A549 (cell line): ENCODE measurements around the gene LPIN3. TPM values are rescaled to one million over a fixed set of nuclear protein-coding genes. Genes with fewer than 3 reads are reported as not detected.

Source experiments
- ATAC-seq, 2 experiments: fragments of 200-7000 bp in 1 of 2; fragments of >200 bp in 1 of 2; cut with Nextera tagmentation in 1 of 2; cut with Tn5 transposase in 1 of 2; 3 replicates each; pipeline versions ENCODE4 v1.8.0 to v1.9.1; 2018 to 2020; ENCODE audit warnings: mild to moderate bottlenecking in 1 of 2, moderate library complexity in 1 of 2
- CTCF ChIA-PET: fragments of 300-600 bp; sonication (Branson Sonifier 250); formaldehyde crosslinking; extraction: SDS; loops from one replicate; lab custom pipeline; 2021; ENCODE audit warnings: antibody characterized with exemption, inconsistent platforms; lab: Yijun Ruan, JAX
- POLR2A ChIA-PET: fragments of 350-600 bp; formaldehyde crosslinking; extraction: SDS; loops from one replicate; lab custom pipeline; 2021; ENCODE audit warnings: antibody characterized with exemption, inconsistent platforms; lab: Yijun Ruan, JAX
- DNase-seq, 2 experiments: peaks; one replicate each; pipeline versions ENCODE4 v3.0.0 to v3.0.0-alpha.2; 2011 to 2016; ENCODE audit warnings: low read depth in 1 of 2, low spot score in 1 of 2
- FAIRE-seq: peaks from 2 replicates; lab custom pipeline; 2011; peaks lifted over from hg19 to GRCh38; lab: Jason Lieb, UNC
- H3K27ac ChIP-seq, 2 experiments: fragments of >200 bp; sonication (Bioruptor Twin); formaldehyde crosslinking; 3 replicates each; pipeline ENCODE4 v1.5.1; 2016 to 2017
- H3K4me1 ChIP-seq: fragments of >200 bp; sonication (Bioruptor Twin); formaldehyde crosslinking; 3 replicates; pipeline ENCODE4 v1.6.1; 2016
- H3K4me2 ChIP-seq: fragments of >200 bp; sonication (Bioruptor Twin); formaldehyde crosslinking; 3 replicates; pipeline ENCODE4 v1.6.1; 2016
- H3K4me3 ChIP-seq: fragments of >200 bp; sonication (Bioruptor Twin); formaldehyde crosslinking; 3 replicates; pipeline ENCODE4 v1.5.1; 2016
- H3K9me3 ChIP-seq: fragments of >200 bp; sonication (Bioruptor Twin); formaldehyde crosslinking; 3 replicates; pipeline ENCODE4 v1.6.1; 2016
- CHD2 ChIP-seq: fragments of 150-350 bp; IDR thresholded peaks from 2 replicates; pipeline ENCODE4 v1.6.1; 2014; ENCODE audit warnings: low read length; ENCODE audit not compliant: partially characterized antibody
- CHD4 ChIP-seq: fragments of 200-600 bp; sonication (generic); IDR thresholded peaks from 2 replicates; pipeline ENCODE4 v1.6.1; 2016; ENCODE audit warnings: antibody characterized with exemption, mild to moderate bottlenecking, borderline replicate concordance
- E2F6 ChIP-seq: IDR thresholded peaks from 2 replicates; pipeline ENCODE4 v1.6.1; 2012; ENCODE audit warnings: low read depth, borderline replicate concordance
- EHMT2 ChIP-seq: fragments of 200-600 bp; sonication (generic); IDR thresholded peaks from 2 replicates; pipeline ENCODE4 v1.6.1; 2016; ENCODE audit warnings: antibody characterized with exemption, low read depth, mild to moderate bottlenecking, moderate library complexity
- ESRRA ChIP-seq: fragments of 150-350 bp; IDR thresholded peaks from 2 replicates; pipeline ENCODE4 v1.6.1; 2014; ENCODE audit warnings: mild to moderate bottlenecking, low read length, borderline replicate concordance
- FOXS1 ChIP-seq: fragments of 250-450 bp; sonication (Bioruptor Pico); IDR thresholded peaks from 2 replicates; pipeline ENCODE4 v1.5.0; 2020; ENCODE audit warnings: mild to moderate bottlenecking, moderate library complexity
- HDAC2 ChIP-seq: fragments of 200-600 bp; sonication (generic); IDR thresholded peaks from 2 replicates; pipeline ENCODE4 v1.6.1; 2016
- HES2 ChIP-seq: fragments of >200 bp; sonication (Bioruptor Twin); formaldehyde crosslinking; IDR thresholded peaks from 2 replicates; pipeline ENCODE4 v1.6.1; 2016
- HOXB13 ChIP-seq: fragments of 250-450 bp; sonication (Bioruptor Pico); IDR thresholded peaks from 2 replicates; pipeline ENCODE4 v1.5.0; 2020; ENCODE audit warnings: low read depth, mild to moderate bottlenecking, moderate library complexity
- JUNB ChIP-seq: fragments of >200 bp; sonication (Bioruptor Twin); formaldehyde crosslinking; IDR thresholded peaks from 2 replicates; pipeline ENCODE4 v1.6.1; 2016
- KDM1A ChIP-seq: fragments of 200-600 bp; sonication (generic); IDR thresholded peaks from 2 replicates; pipeline ENCODE4 v1.6.1; 2016; ENCODE audit warnings: low read depth, mild to moderate bottlenecking
- MAFK ChIP-seq: fragments of 450-650 bp; IDR thresholded peaks from 2 replicates; pipeline ENCODE4 v1.6.1; 2014; ENCODE audit not compliant: partially characterized antibody
- MAZ ChIP-seq: fragments of 150-350 bp; IDR thresholded peaks from 2 replicates; pipeline ENCODE4 v1.6.1; 2014; ENCODE audit warnings: antibody characterized with exemption, low read depth, low read length, borderline replicate concordance
- REST ChIP-seq: fragments of 200-600 bp; sonication (generic); IDR thresholded peaks from 2 replicates; pipeline ENCODE4 v1.6.1; 2016; ENCODE audit warnings: antibody characterized with exemption, mild to moderate bottlenecking, moderate library complexity
- RNF2 ChIP-seq: fragments of 200-600 bp; sonication (generic); IDR thresholded peaks from 2 replicates; pipeline ENCODE4 v1.6.1; 2016; ENCODE audit warnings: low read depth, mild to moderate bottlenecking, antibody characterized with exemption, moderate library complexity, borderline replicate concordance
- SREBF2 ChIP-seq: fragments of 450-650 bp; IDR thresholded peaks from 2 replicates; pipeline ENCODE4 v1.6.1; 2014; ENCODE audit warnings: mild to moderate bottlenecking, moderate library complexity
- USF2 ChIP-seq: fragments of 450-650 bp; IDR thresholded peaks from 2 replicates; pipeline ENCODE4 v1.6.1; 2014; ENCODE audit warnings: antibody characterized with exemption
- ZC3H11A ChIP-seq: fragments of 450-650 bp; IDR thresholded peaks from 2 replicates; pipeline ENCODE4 v1.6.1; 2014; ENCODE audit warnings: antibody characterized with exemption, mild to moderate bottlenecking
- ZNF302 ChIP-seq: fragments of 250-450 bp; sonication (Bioruptor Pico); IDR thresholded peaks from 2 replicates; pipeline ENCODE4 v1.9.0; 2021; ENCODE audit warnings: inconsistent platforms, mild to moderate bottlenecking, moderate library complexity
- ZSCAN20 ChIP-seq: fragments of 250-450 bp; sonication (Bioruptor Pico); IDR thresholded peaks from 2 replicates; pipeline ENCODE4 v1.8.0; 2022; ENCODE audit warnings: mild to moderate bottlenecking, moderate library complexity
- WGBS: methylation state at CpG from one replicate; pipeline ENCODE4 v1.1.6; 2017; ENCODE audit errors: missing lambda C conversion rate; 5-methylcytosine and 5-hydroxymethylcytosine counted together
- polyA plus RNA-seq, 4 experiments: library from polyadenylated mRNA; depleted of rRNA in 3 of 4; stranded (reverse); fragments of >200 nt; fragmentation: RNase III in 1 of 4; extraction: RNeasy Plus Mini Kit Qiagen cat#74134 plus additional on column Dnase treatment in 1 of 4; gene quantifications; 2 replicates in 3 of 4; 3 replicates in 1 of 4; pipeline ENCODE4 v1.2.3, GENCODE V29; 2011 to 2017
- TF ChIP-seq, protein P1 (sequence below): fragments of 250-450 bp; sonication (Bioruptor Pico); IDR thresholded peaks from 2 replicates; pipeline ENCODE4 v1.5.0; 2020; ENCODE audit warnings: low read depth, mild to moderate bottlenecking, moderate library complexity

LPIN3 gene
- polyA plus RNA-seq, 2 of the 4 experiments (the other 2 are of a cell fraction), result 6.3 to 14.4 TPM

GRCh38 chr20:41358717-41359116, 18.1 kb downstream of the LPIN3 start:
- DNase-seq (no peak), ATAC-seq (no peak), FAIRE-seq (no peak)
- Histone ChIP-seq H3K4me1 (no peaks in the 10 kb centered on the region), H3K4me3 (no peak overlapping the region), H3K9me3 (no peaks in the 10 kb centered on the region), H3K27ac (no peak overlapping the region), H3K4me2 (no peak overlapping the region)
- ChIA-PET CTCF (interaction anchor here (0.8 to 5.9 kb wide), 4 partner anchors 11 to 185 kb away, joined by 4 to 28 read pairs (median 4); partner anchors contain the start of gene LPIN3), POLR2A (no interaction called here)
- TF ChIP-seq, protein P1, sequence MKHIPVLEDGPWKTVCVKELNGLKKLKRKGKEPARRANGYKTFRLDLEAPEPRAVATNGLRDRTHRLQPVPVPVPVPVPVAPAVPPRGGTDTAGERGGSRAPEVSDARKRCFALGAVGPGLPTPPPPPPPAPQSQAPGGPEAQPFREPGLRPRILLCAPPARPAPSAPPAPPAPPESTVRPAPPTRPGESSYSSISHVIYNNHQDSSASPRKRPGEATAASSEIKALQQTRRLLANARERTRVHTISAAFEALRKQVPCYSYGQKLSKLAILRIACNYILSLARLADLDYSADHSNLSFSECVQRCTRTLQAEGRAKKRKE (CRISPR knock-in tag), result no peak
- TF ChIP-seq E2F6 (no peak), CHD2 (no peak), USF2 (no peak), MAFK (no peak), EHMT2 (no peak)
- WGBS, result 84% methylated on average over 5 of the region's 7 CpGs

DNA sequence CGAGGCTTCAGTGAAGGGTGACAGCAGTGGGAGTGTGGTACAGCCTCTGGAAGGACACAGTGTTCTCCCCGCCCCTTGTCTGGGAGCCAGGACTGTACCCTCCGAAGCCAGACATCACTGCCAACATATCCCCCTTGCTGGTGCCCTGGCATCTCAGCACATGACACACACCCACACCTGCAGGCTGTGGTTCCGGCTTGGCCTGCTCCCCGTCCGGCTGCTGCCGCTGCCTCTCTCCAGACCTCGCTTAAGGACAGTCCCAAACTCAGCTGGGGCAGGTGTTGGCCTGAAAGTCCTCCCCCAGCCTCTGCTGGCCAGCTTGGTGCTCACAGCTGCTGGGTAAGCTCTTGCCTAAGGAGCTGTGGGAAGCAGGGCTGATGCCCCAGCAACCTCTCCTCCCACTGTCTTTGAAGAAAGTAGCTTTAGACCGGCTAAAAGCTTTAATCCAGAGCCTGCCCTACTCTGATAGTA, 19.0 kb downstream of the LPIN3 start:
- WGBS, result 89% methylated on average over 9 of the region's 9 CpGs
- no peak for ATAC-seq
- H3K4me3 ChIP-seq, result no peak overlapping the region
- no peaks in the 10 kb centered on the region for H3K9me3 ChIP-seq
- TF ChIP-seq KDM1A, result no peak
- TF ChIP-seq ZSCAN20 (CRISPR knock-in tag), result no peak
- TF ChIP-seq HOXB13 (CRISPR knock-in tag), result no peak
- TF ChIP-seq REST, result no peak
- no peak for TF ChIP-seq ZNF302
- TF ChIP-seq FOXS1 (CRISPR knock-in tag), result no peak
- TF ChIP-seq HES2, result no peak
- TF ChIP-seq SREBF2, result no peak
- TF ChIP-seq RNF2, result no peak
- no peak for TF ChIP-seq ZC3H11A
- no peak for TF ChIP-seq JUNB
- TF ChIP-seq HDAC2, result no peak
- TF ChIP-seq CHD4, result no peak
- TF ChIP-seq MAZ, result no peak
- no peak for TF ChIP-seq ESRRA
- no peak for DNase-seq
- no peak overlapping the region for H3K27ac ChIP-seq
- FAIRE-seq, result no peak
- H3K4me2 ChIP-seq, result no peak overlapping the region
- CTCF ChIA-PET, result interaction anchor here (0.8 to 5.9 kb wide), 3 partner anchors 10 to 51 kb away, joined by 4 to 28 read pairs (median 4); partner anchors contain the start of gene LPIN3
- H3K4me1 ChIP-seq, result no peaks in the 10 kb centered on the region
- POLR2A ChIA-PET, result no interaction called here
